Vein endothelial cell (primary cell): ENCODE results near the gene MMAB. TPM values are rescaled to one million over a fixed set of nuclear protein-coding genes. Genes with fewer than 3 reads are reported as not detected.

Experiments
- total RNA-seq: library from RNA; depleted of rRNA; stranded (reverse); fragments of >200 nt; gene quantifications from 2 replicates; pipeline ENCODE4 v1.2.3, GENCODE V29; 2012

The MMAB gene
- 22.2 and 25.3 TPM in 2 replicates for total RNA-seq

DNA sequence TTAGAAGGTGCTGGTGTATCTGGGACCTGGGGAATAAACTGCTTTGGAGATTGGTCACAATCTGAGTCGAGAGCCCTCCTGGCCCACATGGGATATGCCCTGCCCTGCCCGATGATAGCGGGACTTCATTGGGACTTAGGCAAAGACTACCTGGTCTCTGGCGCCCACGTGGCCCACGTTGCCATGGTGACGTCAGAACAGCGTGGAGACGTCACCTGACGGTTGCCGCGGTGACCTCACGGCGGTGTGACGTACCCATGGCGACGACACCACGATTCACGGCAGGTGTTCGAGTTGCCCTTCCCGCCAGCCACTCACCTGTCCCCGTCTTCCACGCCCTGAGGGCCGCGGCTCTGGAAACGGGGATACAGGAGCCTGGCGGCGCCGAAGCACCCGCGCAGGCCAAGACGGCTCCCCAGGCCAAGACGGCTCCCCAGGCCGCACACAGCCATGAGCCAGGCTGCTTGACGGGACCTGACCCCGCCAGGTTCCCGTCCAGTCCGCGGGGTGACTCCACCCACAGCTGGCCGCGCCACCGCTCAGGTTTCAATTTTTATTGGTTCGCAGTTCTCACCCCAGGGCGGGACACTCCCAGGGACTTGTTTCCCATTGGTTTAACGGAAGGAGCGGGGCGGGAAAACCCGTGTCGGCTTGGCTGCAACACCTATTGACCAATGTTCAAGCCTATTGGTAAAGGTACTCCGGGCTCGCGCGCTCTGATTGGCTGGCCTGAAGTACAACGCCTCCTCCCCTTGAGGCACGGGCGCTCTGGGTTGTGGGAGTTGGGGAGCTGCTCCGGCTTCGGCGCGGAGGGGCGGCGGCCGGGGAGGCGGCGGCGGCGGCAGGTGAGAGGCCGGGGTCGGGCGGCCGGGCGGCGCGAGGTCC is at the start of gene MMAB, which contains the start of gene MVK:
Gene MMAB (minus strand): TSS at position 476 of the 885 bp plus-strand sequence. CDS start 24 bp downstream, at position 452.
Gene MVK (plus strand): TSS at position 766 of the 885 bp plus-strand sequence. CDS start 1,029 bp downstream, outside the sequence.

Other genes with a start within 250 kb of the MMAB start
- not detected in 2 replicates for gene MYO1H, start 225.6 kb downstream of the MMAB start, total RNA-seq
- 121 and 141 TPM in 2 replicates for gene KCTD10, start 96.2 kb downstream of the MMAB start, total RNA-seq
- gene UBE3B, start 95.9 kb downstream of the MMAB start, total RNA-seq, result 36.1 and 37.6 TPM in 2 replicates
- gene MVK, start 290 bp upstream of the MMAB start, total RNA-seq, result 11.1 and 18.7 TPM in 2 replicates
- 0.65 and 0.86 TPM in 2 replicates for gene FAM222A, start 140.3 kb upstream of the MMAB start, total RNA-seq